Dendritic cell treated with granulocyte-macrophage colony-stimulating factor and Interleukin-4, amounts not matched to agents 40 ng/mL and 50 ng/mL, for 4 days (primary cell): ENCODE results near the gene COL21A1.

Source experiments
- H3K27ac Mint-ChIP-seq: one replicate; pipeline ENCODE4 v1.8.0; 2022; ENCODE audit warnings: mild to moderate bottlenecking, mixed read lengths
- H3K27me3 Mint-ChIP-seq: one replicate; pipeline ENCODE4 v1.8.0; 2022; ENCODE audit warnings: mild to moderate bottlenecking, mixed read lengths
- H3K36me3 Mint-ChIP-seq: one replicate; pipeline ENCODE4 v1.8.0; 2022; ENCODE audit warnings: low read depth, mixed read lengths
- H3K4me1 Mint-ChIP-seq: one replicate; pipeline ENCODE4 v1.8.0; 2022; ENCODE audit warnings: low read depth, mixed read lengths
- H3K4me3 Mint-ChIP-seq: one replicate; pipeline ENCODE4 v1.8.0; 2022; ENCODE audit warnings: mild to moderate bottlenecking, moderate library complexity, mixed read lengths
- H3K9me3 Mint-ChIP-seq: one replicate; pipeline ENCODE4 v1.8.0; 2022; ENCODE audit warnings: mixed read lengths
- intact Hi-C: fragments of 100-400 bp; cut with micrococcal nuclease; formaldehyde crosslinking; loops from one replicate; pipeline ENCODE4 v1.15.0; 2022

Gene COL21A1

GRCh38 chr6:56151609-56152224, 95.7 kb downstream of the COL21A1 start:
- intact Hi-C loops: no loop called here
- H3K27me3 Mint-ChIP-seq: no peaks in the 10 kb centered on the region
- H3K27ac Mint-ChIP-seq: no peak overlapping the region
- no peaks in the 10 kb centered on the region for H3K36me3 Mint-ChIP-seq
- H3K4me3 Mint-ChIP-seq: no peak overlapping the region
- peaks cover 37% of the 10 kb centered on the region for H3K9me3 Mint-ChIP-seq
- no peaks in the 10 kb centered on the region for H3K4me1 Mint-ChIP-seq

GRCh38 chr6:56148488-56149186, 98.7 kb downstream of the COL21A1 start:
- H3K27ac Mint-ChIP-seq: no peak overlapping the region
- no peak overlapping the region for H3K4me3 Mint-ChIP-seq
- no peaks in the 10 kb centered on the region for H3K4me1 Mint-ChIP-seq
- no peaks in the 10 kb centered on the region for H3K36me3 Mint-ChIP-seq
- H3K27me3 Mint-ChIP-seq: no peaks in the 10 kb centered on the region
- H3K9me3 Mint-ChIP-seq: peaks cover 26% of the 10 kb centered on the region
- intact Hi-C loops: no loop called here

- no peaks in the 10 kb centered on the region for H3K36me3 Mint-ChIP-seq
- H3K27me3 Mint-ChIP-seq: no peaks in the 10 kb centered on the region
- intact Hi-C loops: no loop called here
- peaks cover 22% of the 10 kb centered on the region for H3K9me3 Mint-ChIP-seq
- H3K27ac Mint-ChIP-seq: no peak overlapping the region
- no peaks in the 10 kb centered on the region for H3K4me1 Mint-ChIP-seq
- H3K4me3 Mint-ChIP-seq: no peak overlapping the region
These were observed 99.6 kb downstream of the COL21A1 start for GRCh38 chr6:56147766-56148165.

- H3K36me3 Mint-ChIP-seq: no peaks in the 10 kb centered on the region
- no peaks in the 10 kb centered on the region for H3K27me3 Mint-ChIP-seq
- no peak overlapping the region for H3K27ac Mint-ChIP-seq
- H3K9me3 Mint-ChIP-seq: peaks cover 21% of the 10 kb centered on the region
- H3K4me1 Mint-ChIP-seq: no peaks in the 10 kb centered on the region
- no peak overlapping the region for H3K4me3 Mint-ChIP-seq
- intact Hi-C loops: no loop called here
These were observed 101.3 kb downstream of the COL21A1 start for GRCh38 chr6:56146086-56146485.

GRCh38 chr6:56145616-56146015, 101.8 kb downstream of the COL21A1 start:
- peaks cover 21% of the 10 kb centered on the region for H3K9me3 Mint-ChIP-seq
- H3K27ac Mint-ChIP-seq: no peak overlapping the region
- H3K36me3 Mint-ChIP-seq: no peaks in the 10 kb centered on the region
- intact Hi-C loops: no loop called here
- no peaks in the 10 kb centered on the region for H3K27me3 Mint-ChIP-seq
- H3K4me1 Mint-ChIP-seq: no peaks in the 10 kb centered on the region
- H3K4me3 Mint-ChIP-seq: no peak overlapping the region

- Mint-ChIP-seq H3K36me3 (no peaks in the 10 kb centered on the region), H3K27me3 (no peaks in the 10 kb centered on the region), H3K9me3 (peaks cover 15% of the 10 kb centered on the region), H3K27ac (no peak overlapping the region), H3K4me3 (no peak overlapping the region), H3K4me1 (no peaks in the 10 kb centered on the region)
- intact Hi-C loops: no loop called here
These were observed 102.6 kb downstream of the COL21A1 start for GRCh38 chr6:56144538-56145324.

GRCh38 chr6:56143796-56144195, 103.6 kb downstream of the COL21A1 start:
- intact Hi-C loops: no loop called here
- no peaks in the 10 kb centered on the region for H3K27me3 Mint-ChIP-seq
- no peak overlapping the region for H3K4me3 Mint-ChIP-seq
- no peaks in the 10 kb centered on the region for H3K4me1 Mint-ChIP-seq
- no peak overlapping the region for H3K27ac Mint-ChIP-seq
- H3K9me3 Mint-ChIP-seq: peaks cover 10% of the 10 kb centered on the region
- no peaks in the 10 kb centered on the region for H3K36me3 Mint-ChIP-seq

GRCh38 chr6:56140090-56140489, 107.3 kb downstream of the COL21A1 start:
- H3K4me1 Mint-ChIP-seq: no peaks in the 10 kb centered on the region
- no peaks in the 10 kb centered on the region for H3K36me3 Mint-ChIP-seq

GRCh38 chr6:56115715-56116114, 131.7 kb downstream of the COL21A1 start:
- Mint-ChIP-seq H3K36me3 (no peaks in the 10 kb centered on the region), H3K9me3 (peaks cover 23% of the 10 kb centered on the region), H3K27ac (no peak overlapping the region), H3K4me1 (no peaks in the 10 kb centered on the region), H3K4me3 (no peak overlapping the region), H3K27me3 (peaks cover 1% of the 10 kb centered on the region)
- intact Hi-C loops: no loop called here

More at GRCh38 chr6:56140090-56140489, 107.3 kb downstream of the COL21A1 start:
- H3K27me3 Mint-ChIP-seq: no peaks in the 10 kb centered on the region
- H3K9me3 Mint-ChIP-seq: peaks cover 19% of the 10 kb centered on the region
- intact Hi-C loops: no loop called here
- H3K27ac Mint-ChIP-seq: no peak overlapping the region
- no peak overlapping the region for H3K4me3 Mint-ChIP-seq

GRCh38 chr6:56109149-56109548, 138.2 kb downstream of the COL21A1 start:
- Mint-ChIP-seq H3K4me3 (no peak overlapping the region), H3K4me1 (no peaks in the 10 kb centered on the region), H3K27ac (no peak overlapping the region), H3K9me3 (peaks cover 8% of the 10 kb centered on the region), H3K27me3 (no peaks in the 10 kb centered on the region), H3K36me3 (no peaks in the 10 kb centered on the region)
- intact Hi-C loops: no loop called here

GRCh38 chr6:56106231-56106630, 141.1 kb downstream of the COL21A1 start:
- H3K4me1 Mint-ChIP-seq: no peaks in the 10 kb centered on the region
- no peaks in the 10 kb centered on the region for H3K27me3 Mint-ChIP-seq
- no peaks in the 10 kb centered on the region for H3K9me3 Mint-ChIP-seq
- no peak overlapping the region for H3K4me3 Mint-ChIP-seq
- H3K36me3 Mint-ChIP-seq: no peaks in the 10 kb centered on the region
- H3K27ac Mint-ChIP-seq: no peak overlapping the region
- intact Hi-C loops: no loop called here

- Mint-ChIP-seq H3K9me3 (no peaks in the 10 kb centered on the region), H3K27ac (no peak overlapping the region), H3K36me3 (no peaks in the 10 kb centered on the region), H3K4me1 (peaks cover 16% of the 10 kb centered on the region), H3K27me3 (no peaks in the 10 kb centered on the region), H3K4me3 (no peak overlapping the region)
- intact Hi-C loops: loop anchor here (5.0 kb wide), 1 partner anchor 57 kb away; no protein-coding TSS in a partner anchor
These were observed 142.8 kb downstream of the COL21A1 start for GRCh38 chr6:56104591-56104990.

GRCh38 chr6:56102216-56102615, 145.2 kb downstream of the COL21A1 start:
- peaks cover 20% of the 10 kb centered on the region for H3K4me1 Mint-ChIP-seq
- intact Hi-C loops: loop anchor here (5.0 kb wide), 1 partner anchor 55 kb away; no protein-coding TSS in a partner anchor
- H3K4me3 Mint-ChIP-seq: no peak overlapping the region
- H3K36me3 Mint-ChIP-seq: no peaks in the 10 kb centered on the region
- no peaks in the 10 kb centered on the region for H3K27me3 Mint-ChIP-seq
- H3K9me3 Mint-ChIP-seq: no peaks in the 10 kb centered on the region
- H3K27ac Mint-ChIP-seq: no peak overlapping the region

- no peaks in the 10 kb centered on the region for H3K36me3 Mint-ChIP-seq
- intact Hi-C loops: loop anchor here (5.0 kb wide), 1 partner anchor 54 kb away; no protein-coding TSS in a partner anchor
- H3K9me3 Mint-ChIP-seq: no peaks in the 10 kb centered on the region
- H3K4me1 Mint-ChIP-seq: peaks cover 20% of the 10 kb centered on the region
- H3K27ac Mint-ChIP-seq: peak overlapping the region; percentile 27
- no peaks in the 10 kb centered on the region for H3K27me3 Mint-ChIP-seq
- H3K4me3 Mint-ChIP-seq: no peak overlapping the region
These were observed 146.2 kb downstream of the COL21A1 start for GRCh38 chr6:56101141-56101553.
